ENCODE results near the gene DPH2.

DNA sequence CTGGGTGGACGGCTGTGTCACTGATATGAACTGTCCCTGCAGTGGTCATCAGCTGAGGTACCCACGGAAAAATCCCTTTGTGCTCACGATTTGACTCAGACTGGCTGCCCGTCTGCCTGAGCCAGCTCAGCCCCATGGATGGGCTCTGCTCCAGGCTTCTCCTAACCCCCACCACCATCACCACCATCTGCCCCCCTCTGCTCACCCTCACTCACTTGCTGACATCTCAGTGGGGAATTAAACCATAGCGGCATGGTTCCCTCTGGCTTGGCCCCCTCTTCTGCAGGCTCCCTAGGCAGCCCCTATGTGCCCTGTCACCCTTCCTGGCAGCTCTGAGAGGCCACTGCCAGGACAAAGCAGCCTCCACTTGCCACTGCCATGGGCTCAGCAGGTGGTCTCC is 44.1 kb downstream of the DPH2 start:
- TF ChIP-seq POLR2AphosphoS5 (IDR thresholded peaks at IDR 0.05) (no peak), POLR2A (IDR thresholded peaks at IDR 0.05) (no peak)
- TF ChIP-seq, protein P1, sequence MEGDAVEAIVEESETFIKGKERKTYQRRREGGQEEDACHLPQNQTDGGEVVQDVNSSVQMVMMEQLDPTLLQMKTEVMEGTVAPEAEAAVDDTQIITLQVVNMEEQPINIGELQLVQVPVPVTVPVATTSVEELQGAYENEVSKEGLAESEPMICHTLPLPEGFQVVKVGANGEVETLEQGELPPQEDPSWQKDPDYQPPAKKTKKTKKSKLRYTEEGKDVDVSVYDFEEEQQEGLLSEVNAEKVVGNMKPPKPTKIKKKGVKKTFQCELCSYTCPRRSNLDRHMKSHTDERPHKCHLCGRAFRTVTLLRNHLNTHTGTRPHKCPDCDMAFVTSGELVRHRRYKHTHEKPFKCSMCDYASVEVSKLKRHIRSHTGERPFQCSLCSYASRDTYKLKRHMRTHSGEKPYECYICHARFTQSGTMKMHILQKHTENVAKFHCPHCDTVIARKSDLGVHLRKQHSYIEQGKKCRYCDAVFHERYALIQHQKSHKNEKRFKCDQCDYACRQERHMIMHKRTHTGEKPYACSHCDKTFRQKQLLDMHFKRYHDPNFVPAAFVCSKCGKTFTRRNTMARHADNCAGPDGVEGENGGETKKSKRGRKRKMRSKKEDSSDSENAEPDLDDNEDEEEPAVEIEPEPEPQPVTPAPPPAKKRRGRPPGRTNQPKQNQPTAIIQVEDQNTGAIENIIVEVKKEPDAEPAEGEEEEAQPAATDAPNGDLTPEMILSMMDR (IDR thresholded peaks at IDR 0.05): no peak
